ENCODE results near the gene PAPPA2.

GRCh38 chr1:176504848-176505553 lies 42.0 kb downstream of the PAPPA2 start:
- TF ChIP-seq CTCF (IDR thresholded peaks at IDR 0.05) (no peak), POLR2A (IDR thresholded peaks at IDR 0.05) (no peak)

Data from lower leg skin (tissue), 3 donors.